Erythroblast (primary cell): ENCODE data around the gene NXN.

Experiments
- DNase-seq, 2 experiments: peaks; one replicate each; lab custom pipeline; 2025; lab: John Stamatoyannopoulos, UW
- GATA1 ChIP-seq: IDR thresholded peaks from 2 replicates; pipeline ENCODE4 v1.6.1; 2011; ENCODE audit warnings: low read depth, mild to moderate bottlenecking, control low read depth, low read length, moderate library complexity
- POLR2A ChIP-seq: IDR thresholded peaks from 2 replicates; pipeline ENCODE4 v1.6.1; 2011; ENCODE audit warnings: mild to moderate bottlenecking, low read length

The NXN gene

DNA sequence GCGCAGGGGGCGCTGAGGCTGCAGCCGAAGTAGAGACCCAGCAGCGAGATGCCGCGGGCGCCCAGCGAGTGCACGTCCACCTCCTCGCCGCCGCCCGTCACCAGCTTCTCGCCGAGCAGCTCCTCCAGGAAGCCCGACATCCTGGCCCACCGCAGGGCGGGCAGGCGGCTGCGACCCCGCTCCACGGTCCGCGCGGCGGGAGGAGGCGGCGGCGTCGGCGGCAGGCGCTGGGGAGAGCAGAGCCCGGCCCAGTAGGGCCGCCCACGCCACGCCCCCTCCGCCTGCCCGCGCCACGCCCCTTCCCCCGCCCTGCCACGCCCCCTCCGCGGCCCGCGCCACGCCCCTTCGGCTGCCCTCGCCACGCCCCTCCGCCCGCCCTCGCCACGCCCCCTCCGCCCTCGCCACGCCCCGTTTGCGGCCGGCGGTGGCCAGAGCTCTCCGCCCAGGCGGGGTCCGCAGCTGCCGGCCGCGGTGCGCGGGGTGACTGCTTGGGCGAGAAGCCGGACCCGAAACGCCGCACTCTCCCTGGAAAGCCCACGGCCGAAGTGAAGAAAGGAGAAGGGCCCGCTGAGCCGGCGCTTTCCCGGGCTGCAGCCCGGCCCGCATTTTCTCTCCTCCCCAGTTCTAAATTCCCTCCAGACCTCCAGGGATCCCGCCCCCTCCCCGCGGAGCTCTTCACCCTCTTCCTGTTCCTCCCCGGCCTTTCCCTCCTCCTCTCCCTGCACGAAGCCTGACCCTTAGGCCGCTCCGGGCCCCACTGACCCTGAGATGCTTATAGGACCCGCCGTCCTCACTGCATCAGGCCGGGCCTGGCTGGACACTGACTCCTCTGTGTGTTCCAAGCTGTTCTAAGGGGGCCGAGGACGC is at the start of gene NXN:
Gene NXN (minus strand): TSS at position 238 of the 867 bp plus-strand sequence.
- TF ChIP-seq POLR2A: no peak
- TF ChIP-seq GATA1: no peak
- DNase-seq: peak; percentile 84 to 93

- DNase-seq: no peak
- TF ChIP-seq POLR2A (no peak), GATA1 (no peak)
Measured at GRCh38 chr17:1027044-1027443, 47.5 kb upstream of the NXN start.

DNA sequence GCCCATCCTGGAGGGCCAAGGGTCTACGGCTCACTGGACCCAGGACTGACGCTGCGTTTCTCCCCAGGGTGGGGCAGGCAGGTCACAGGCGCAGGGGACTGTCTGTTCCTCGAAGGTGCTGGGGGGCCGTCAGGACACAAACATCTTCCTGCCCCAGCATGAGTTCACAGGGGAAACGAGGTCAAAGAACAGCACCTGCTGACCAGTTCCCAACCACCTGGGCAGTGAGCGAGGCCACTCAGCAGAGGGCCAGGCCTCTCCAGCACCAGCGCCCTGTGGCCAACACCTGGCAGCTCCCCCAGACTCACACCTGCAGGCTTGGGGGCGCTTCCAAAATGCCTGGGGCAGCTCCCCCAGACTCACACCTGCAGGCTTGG is 47.0 kb upstream of the NXN start:
- DNase-seq: no peak
- TF ChIP-seq GATA1: no peak

DNA sequence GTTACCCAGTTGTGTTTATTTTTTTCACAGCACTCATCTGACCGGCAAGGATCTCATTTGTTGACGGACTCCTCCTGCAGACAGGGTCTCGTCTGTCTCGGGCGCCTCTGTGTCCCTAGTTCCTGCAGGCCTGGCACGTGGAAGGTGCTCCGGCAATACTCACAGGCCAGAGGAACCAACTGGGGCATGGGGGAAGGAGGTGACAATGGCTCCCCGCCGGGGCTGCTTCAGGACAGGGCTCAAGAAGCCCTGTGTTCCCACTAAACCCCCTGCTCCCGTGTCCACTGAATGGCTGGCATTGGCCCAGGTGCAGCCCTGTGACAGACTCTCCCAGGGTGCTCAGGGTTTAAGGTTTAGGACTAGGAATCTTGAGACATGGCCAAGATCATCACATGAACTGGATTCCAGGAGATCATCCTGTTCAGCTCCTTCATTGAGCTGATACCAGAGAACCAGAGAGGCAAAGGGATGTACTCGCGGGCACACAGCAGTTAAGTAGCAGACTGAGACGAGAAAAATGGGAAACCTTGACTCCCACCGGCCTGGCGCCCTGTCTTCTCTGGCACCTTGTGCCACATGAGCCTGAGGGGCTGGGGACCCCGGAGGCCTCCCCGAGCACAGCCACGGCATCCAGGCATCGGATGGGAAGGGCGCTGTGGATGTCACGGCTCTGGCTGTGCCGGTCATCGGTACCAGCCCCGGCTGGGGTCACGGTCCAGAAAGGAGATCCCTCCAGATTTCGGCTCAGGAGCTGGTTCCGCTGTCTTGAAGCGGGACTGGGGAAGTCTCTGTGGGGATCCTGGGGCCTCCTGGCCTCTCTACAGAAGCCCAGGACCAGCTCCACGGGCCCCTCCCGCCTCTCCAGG is 46.4 kb upstream of the NXN start:
- TF ChIP-seq POLR2A (no peak), GATA1 (no peak)
- no peak for DNase-seq

DNA sequence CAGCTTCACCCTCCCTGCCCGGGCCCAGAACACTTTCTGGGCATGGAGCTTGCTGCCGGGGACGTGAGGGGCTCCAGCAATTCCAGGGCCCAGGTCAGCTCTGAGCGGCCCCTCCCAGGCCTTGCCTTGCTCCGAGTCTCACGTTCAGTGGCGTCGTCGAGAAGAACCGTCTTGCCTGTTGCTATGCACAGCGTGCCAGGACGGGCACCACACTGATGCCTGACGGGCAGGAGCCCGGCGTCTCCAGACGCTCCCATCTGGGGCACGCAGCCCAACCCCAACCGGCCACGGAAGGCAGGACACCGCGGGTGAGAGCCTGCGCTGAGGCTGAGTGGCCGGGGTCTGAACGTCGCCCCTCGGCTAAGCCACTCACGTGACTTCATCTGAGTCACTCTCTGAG is 44.5 kb upstream of the NXN start:
- TF ChIP-seq POLR2A (no peak), GATA1 (no peak)
- no peak for DNase-seq

DNA sequence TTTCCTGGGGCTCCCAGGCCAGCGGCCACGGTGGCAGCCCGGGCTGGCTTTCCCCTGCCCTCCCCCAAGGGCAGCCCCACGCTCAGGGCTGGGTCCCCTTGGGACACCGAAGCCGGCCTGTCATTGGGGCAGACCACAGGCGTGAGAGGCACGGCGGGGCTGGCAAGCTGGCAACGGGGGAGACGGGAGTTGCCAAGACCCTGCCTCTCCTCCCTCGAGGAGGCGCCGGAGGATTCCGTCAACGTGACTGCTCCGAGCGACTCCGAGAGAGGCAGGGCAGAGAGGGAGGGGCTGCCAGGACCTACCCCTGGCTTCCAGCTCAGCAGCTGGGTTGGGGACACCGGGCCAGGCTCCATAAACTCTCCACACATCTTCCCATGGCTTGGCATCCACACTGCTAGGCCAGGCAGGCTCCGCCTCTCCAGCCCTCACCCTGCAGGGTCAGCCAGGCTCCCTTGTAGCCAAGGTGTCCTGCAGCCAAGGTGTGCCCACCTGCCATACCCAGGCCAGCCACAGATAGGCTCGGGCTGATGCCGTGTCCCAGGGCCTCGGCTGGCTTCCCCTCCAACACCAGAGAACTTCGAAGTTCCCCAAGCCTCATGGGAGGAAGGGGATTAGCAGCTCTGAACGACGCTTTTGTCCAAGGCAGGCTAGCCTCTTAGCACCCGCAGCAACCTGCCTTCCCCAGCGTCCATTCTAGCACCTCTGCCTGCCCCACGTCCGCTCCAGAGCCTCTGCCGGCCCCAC is 42.9 kb upstream of the NXN start:
- DNase-seq: no peak
- no peak for TF ChIP-seq POLR2A
- no peak for TF ChIP-seq GATA1

- TF ChIP-seq POLR2A (no peak), GATA1 (no peak)
- no peak for DNase-seq
Measured at GRCh38 chr17:1021147-1021546, 41.6 kb upstream of the NXN start.

GRCh38 chr17:1019451-1019850 is 39.9 kb upstream of the NXN start:
- TF ChIP-seq POLR2A (no peak), GATA1 (no peak)
- DNase-seq: no peak

DNA sequence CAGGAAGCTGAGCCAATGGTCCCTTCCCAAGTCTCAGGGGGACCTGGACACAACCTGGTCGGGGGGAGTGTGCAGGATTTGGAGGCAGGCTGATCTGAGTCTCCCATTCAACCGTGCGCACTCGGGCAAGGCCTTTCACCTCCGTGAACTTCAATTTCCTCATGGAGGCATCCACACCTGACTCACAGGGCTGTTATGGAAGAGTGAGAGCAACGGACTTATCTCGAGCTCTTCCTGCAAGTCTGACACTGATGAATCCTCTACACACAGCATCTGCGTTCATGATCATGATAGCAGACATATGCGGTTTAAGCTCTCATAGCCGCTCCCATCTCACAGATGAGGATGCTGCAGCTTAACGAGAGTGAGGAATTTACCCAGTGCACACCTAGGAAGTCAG is 39.0 kb upstream of the NXN start:
- TF ChIP-seq GATA1: no peak
- TF ChIP-seq POLR2A: no peak

DNA sequence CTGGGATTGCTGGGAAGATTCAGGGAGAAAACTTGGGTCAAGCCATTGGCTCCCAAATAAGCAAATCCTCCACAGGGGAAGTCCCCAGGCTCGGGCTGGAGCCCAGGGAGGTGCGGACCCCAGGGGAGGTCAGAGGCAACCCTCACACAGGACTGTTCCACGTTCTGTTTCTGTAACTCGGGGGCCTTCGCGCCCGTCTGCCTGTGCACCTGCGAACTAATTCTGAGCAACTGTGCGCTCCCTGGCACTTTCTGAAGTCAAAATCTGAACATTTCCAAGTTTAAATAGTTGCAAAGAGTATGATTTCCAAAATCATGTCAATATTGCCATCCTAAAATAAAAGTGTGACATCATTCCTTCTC is 34.1 kb upstream of the NXN start:
- no peak for TF ChIP-seq POLR2A
- TF ChIP-seq GATA1: no peak
- DNase-seq: no peak

More for the DNA sequence above, 39.0 kb upstream of the NXN start:
- no peak for DNase-seq

DNA sequence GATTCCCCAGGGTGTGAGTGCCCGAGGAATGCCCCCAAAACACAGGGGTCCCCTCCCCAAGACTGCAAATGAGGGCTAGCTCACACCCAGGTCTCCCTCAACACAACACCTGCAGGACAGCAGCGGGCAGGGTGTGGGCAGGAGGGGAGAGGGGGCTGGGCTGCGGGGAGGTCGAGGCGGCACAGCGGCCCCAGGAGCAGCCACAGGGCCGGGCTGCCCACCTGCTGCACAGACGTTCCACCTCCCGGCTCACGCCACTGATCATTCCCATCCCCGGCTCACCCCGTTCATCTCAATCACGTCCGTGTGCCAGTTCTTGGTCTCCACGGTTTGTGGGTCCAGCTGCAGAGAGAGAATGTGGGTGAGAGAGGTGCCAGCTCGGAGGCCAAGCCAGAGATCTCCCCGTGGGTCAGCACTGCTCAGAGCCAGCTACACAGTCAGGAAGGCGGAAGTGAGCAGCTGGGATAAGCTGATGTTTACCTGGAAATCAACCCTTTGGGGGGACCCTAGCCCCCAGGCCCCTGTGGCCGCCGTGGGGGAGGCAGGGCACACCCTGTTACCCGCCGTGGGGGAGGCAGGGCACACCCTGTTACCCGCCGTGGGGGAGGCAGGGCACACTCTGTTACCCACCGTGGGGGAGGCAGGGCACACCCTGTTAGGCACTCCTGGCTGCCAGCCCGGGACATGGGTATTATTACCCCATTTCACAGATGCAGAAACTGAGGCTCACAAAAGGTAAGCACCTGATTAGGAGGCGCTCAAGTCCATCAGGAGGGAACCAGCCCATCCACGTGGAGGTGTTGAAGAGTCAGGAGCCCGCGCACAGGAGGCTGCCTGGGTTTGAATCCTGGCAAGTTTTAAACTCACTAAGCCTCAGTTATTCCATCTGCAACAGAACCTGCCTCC is 33.5 kb upstream of the NXN start:
- DNase-seq: no peak
- TF ChIP-seq GATA1 (no peak), POLR2A (no peak)

- TF ChIP-seq POLR2A: no peak
- no peak for TF ChIP-seq GATA1
- DNase-seq: no peak
Measured at GRCh38 chr17:1011760-1012735, 32.5 kb upstream of the NXN start.
